GM23338 (cell line): ENCODE results near the gene TRMT11. TPM values are rescaled to one million over a fixed set of nuclear protein-coding genes. Genes with fewer than 3 reads are reported as not detected.

Experiments used
- ATAC-seq: fragments of 200-7000 bp; cut with Tn5 transposase; 3 replicates; pipeline ENCODE4 v1.9.1; 2020
- DNase-seq: peaks from one replicate; pipeline ENCODE4 v3.0.0-alpha.2; 2015; ENCODE audit warnings: low spot score
- H2AFZ ChIP-seq: fragments of 200-600 bp; sonication (generic); 2 replicates; pipeline ENCODE4 v1.8.0; 2016; ENCODE audit warnings: antibody characterized with exemption, mild to moderate bottlenecking, moderate library complexity
- H3F3A ChIP-seq: fragments of 200-600 bp; sonication (generic); replicated peaks from 2 replicates; pipeline ENCODE4 v1.8.0; 2017; ENCODE audit warnings: antibody characterized with exemption, mixed run types, low read depth
- H3K27ac ChIP-seq: fragments of 200-600 bp; sonication (generic); 2 replicates; pipeline ENCODE4 v1.6.1; 2016; ENCODE audit warnings: low read depth
- H3K27me3 ChIP-seq: fragments of 200-600 bp; sonication (generic); 2 replicates; pipeline ENCODE4 v1.8.0; 2016; ENCODE audit warnings: mild to moderate bottlenecking, mixed run types, moderate library complexity; ENCODE audit not compliant: insufficient read depth
- H3K36me3 ChIP-seq: fragments of 200-600 bp; sonication (generic); 2 replicates; pipeline ENCODE4 v1.8.0; 2016; ENCODE audit warnings: mild to moderate bottlenecking; ENCODE audit not compliant: insufficient read depth
- H3K4me1 ChIP-seq: fragments of 200-600 bp; sonication (generic); 2 replicates; pipeline ENCODE4 v1.8.0; 2016; ENCODE audit warnings: mild to moderate bottlenecking, moderate library complexity; ENCODE audit not compliant: insufficient read depth
- H3K4me2 ChIP-seq: fragments of 200-600 bp; sonication (generic); 2 replicates; pipeline ENCODE4 v1.7.1; 2017; ENCODE audit warnings: mixed run types
- H3K4me3 ChIP-seq: fragments of 200-600 bp; sonication (generic); 2 replicates; pipeline ENCODE4 v1.6.1; 2016; ENCODE audit warnings: mixed run types
- H3K79me2 ChIP-seq: fragments of 200-600 bp; sonication (generic); replicated peaks from 2 replicates; pipeline ENCODE4 v1.8.0; 2017; ENCODE audit warnings: mild to moderate bottlenecking; ENCODE audit not compliant: insufficient read depth
- H3K9me2 ChIP-seq: fragments of 200-600 bp; sonication (generic); 2 replicates; pipeline ENCODE4 v1.8.0; 2017; ENCODE audit not compliant: insufficient read depth
- H4K20me1 ChIP-seq: fragments of 200-600 bp; sonication (generic); replicated peaks from 2 replicates; pipeline ENCODE4 v1.8.0; 2017; ENCODE audit warnings: mild to moderate bottlenecking; ENCODE audit not compliant: insufficient read depth
- H3K27ac Mint-ChIP-seq: 2 replicates; pipeline ENCODE4 v1.8.0; 2020; ENCODE audit warnings: inconsistent platforms, mild to moderate bottlenecking, moderate library complexity, mixed read lengths
- H3K27me3 Mint-ChIP-seq: 3 replicates; pipeline ENCODE4 v1.8.0; 2022; ENCODE audit warnings: low read depth, mild to moderate bottlenecking, moderate library complexity, mixed read lengths, inconsistent platforms; ENCODE audit not compliant: insufficient read depth, poor library complexity
- H3K36me3 Mint-ChIP-seq: 3 replicates; pipeline ENCODE4 v1.8.0; 2021; ENCODE audit warnings: low read depth, mild to moderate bottlenecking, inconsistent platforms, moderate library complexity, mixed read lengths
- H3K4me1 Mint-ChIP-seq: 3 replicates; pipeline ENCODE4 v1.8.0; 2020; ENCODE audit warnings: mild to moderate bottlenecking, inconsistent platforms, mixed read lengths
- H3K4me3 Mint-ChIP-seq: 3 replicates; pipeline ENCODE4 v1.8.0; 2021; ENCODE audit warnings: moderate library complexity, mild to moderate bottlenecking, inconsistent platforms, mixed read lengths
- H3K9me3 Mint-ChIP-seq: 3 replicates; pipeline ENCODE4 v1.8.0; 2020; ENCODE audit warnings: moderate library complexity, mild to moderate bottlenecking, inconsistent platforms, mixed read lengths
- CREB1 ChIP-seq: fragments of 250-450 bp; sonication (Bioruptor Pico); IDR thresholded peaks from 2 replicates; pipeline ENCODE4 v1.5.0; 2020; ENCODE audit warnings: low read depth, mild to moderate bottlenecking, moderate library complexity
- EZH2 ChIP-seq: fragments of 200-600 bp; sonication (generic); IDR thresholded peaks from one replicate; pipeline ENCODE4 v1.8.0; 2017; ENCODE audit warnings: antibody characterized with exemption, mild to moderate bottlenecking, low read depth; ENCODE audit not compliant: unreplicated experiment
- EZH2phosphoT487 ChIP-seq: fragments of 200-600 bp; sonication (generic); IDR thresholded peaks from one replicate; pipeline ENCODE4 v1.8.1; 2018; ENCODE audit warnings: antibody characterized with exemption; ENCODE audit not compliant: unreplicated experiment
- JUNB ChIP-seq: IDR thresholded peaks from one replicate; pipeline ENCODE4 v1.6.1; 2016; ENCODE audit warnings: antibody characterized with exemption; ENCODE audit not compliant: unreplicated experiment
- NANOG ChIP-seq: IDR thresholded peaks from 2 replicates; pipeline ENCODE4 v1.6.1; 2016; ENCODE audit warnings: antibody characterized with exemption, borderline replicate concordance
- POLR2AphosphoS5 ChIP-seq: IDR thresholded peaks from 2 replicates; pipeline ENCODE4 v1.6.1; 2016; ENCODE audit warnings: antibody characterized with exemption, low read depth
- STAT1 ChIP-seq: IDR thresholded peaks from one replicate; pipeline ENCODE4 v1.6.1; 2016; ENCODE audit warnings: antibody characterized with exemption; ENCODE audit not compliant: unreplicated experiment
- ZNF114 ChIP-seq: fragments of 250-450 bp; sonication (Bioruptor Pico); IDR thresholded peaks from 2 replicates; pipeline ENCODE4 v1.5.0; 2020; ENCODE audit warnings: mild to moderate bottlenecking, moderate library complexity
- ZNF331 ChIP-seq: fragments of 250-450 bp; sonication (Bioruptor Pico); IDR thresholded peaks from 2 replicates; pipeline ENCODE4 v1.5.0; 2020; ENCODE audit warnings: low read depth, mild to moderate bottlenecking, moderate library complexity
- polyA plus RNA-seq: library from polyadenylated mRNA; unstranded; fragments of >200 nt; fragmentation: Nextera tagmentation; extraction: Ambion mirVana; gene quantifications from 2 replicates; pipeline ENCODE4 v1.2.1, GENCODE V29; 2016
- total RNA-seq: library from RNA; depleted of rRNA; stranded (reverse); fragments of >200 nt; shearing (Covaris generic); gene quantifications from 2 replicates; pipeline ENCODE4 v1.2.3, GENCODE V29; 2014
- TF ChIP-seq, protein P1 (sequence below), 2 experiments: fragments of 200-600 bp in 1 of 2; sonication (generic) in 1 of 2; conservative IDR thresholded peaks; 2 replicates each; pipeline versions ENCODE4 v1.5.1 to v1.6.1; 2016 to 2017; ENCODE audit warnings: antibody characterized with exemption in 2 of 2, low read depth in 2 of 2, mild to moderate bottlenecking in 2 of 2, moderate library complexity in 1 of 2
- TF ChIP-seq, protein P2 (sequence below): IDR thresholded peaks from one replicate; pipeline ENCODE4 v1.6.1; 2018; ENCODE audit warnings: antibody characterized with exemption; ENCODE audit not compliant: unreplicated experiment
- TF ChIP-seq, protein P3 (sequence below): IDR thresholded peaks from 2 replicates; pipeline ENCODE4 v1.6.1; 2016; ENCODE audit warnings: antibody characterized with exemption

TRMT11 gene
- total and polyA plus RNA-seq, 2 experiments from 2014 or later: 49.5 to 50.9 TPM

- peak; percentile 76 for DNase-seq
- H3K9me3 Mint-ChIP-seq: peaks cover 16% of the 10 kb centered on the region
- Histone ChIP-seq H3K36me3 (no peaks in the 10 kb centered on the region), H3K79me2 (no peaks in the 10 kb centered on the region), H2AFZ (peak overlapping the region; percentile 28; the same call in 1 of the 2 replicates), H3K9me2 (no peaks in the 10 kb centered on the region), H4K20me1 (no peaks in the 10 kb centered on the region), H3K27ac (no peak overlapping the region), H3K4me1 (peaks cover 13% of the 10 kb centered on the region), H3K27me3 (no peaks in the 10 kb centered on the region), H3F3A (no peaks in the 10 kb centered on the region), H3K4me3 (no peak overlapping the region), H3K4me2 (no peak overlapping the region)
- H3K27ac Mint-ChIP-seq: no peak overlapping the region
- H3K27me3 Mint-ChIP-seq: peaks cover 3% of the 10 kb centered on the region
- H3K4me3 Mint-ChIP-seq: no peak overlapping the region
- H3K4me1 Mint-ChIP-seq: peaks cover 9% of the 10 kb centered on the region
- TF ChIP-seq, protein P1, sequence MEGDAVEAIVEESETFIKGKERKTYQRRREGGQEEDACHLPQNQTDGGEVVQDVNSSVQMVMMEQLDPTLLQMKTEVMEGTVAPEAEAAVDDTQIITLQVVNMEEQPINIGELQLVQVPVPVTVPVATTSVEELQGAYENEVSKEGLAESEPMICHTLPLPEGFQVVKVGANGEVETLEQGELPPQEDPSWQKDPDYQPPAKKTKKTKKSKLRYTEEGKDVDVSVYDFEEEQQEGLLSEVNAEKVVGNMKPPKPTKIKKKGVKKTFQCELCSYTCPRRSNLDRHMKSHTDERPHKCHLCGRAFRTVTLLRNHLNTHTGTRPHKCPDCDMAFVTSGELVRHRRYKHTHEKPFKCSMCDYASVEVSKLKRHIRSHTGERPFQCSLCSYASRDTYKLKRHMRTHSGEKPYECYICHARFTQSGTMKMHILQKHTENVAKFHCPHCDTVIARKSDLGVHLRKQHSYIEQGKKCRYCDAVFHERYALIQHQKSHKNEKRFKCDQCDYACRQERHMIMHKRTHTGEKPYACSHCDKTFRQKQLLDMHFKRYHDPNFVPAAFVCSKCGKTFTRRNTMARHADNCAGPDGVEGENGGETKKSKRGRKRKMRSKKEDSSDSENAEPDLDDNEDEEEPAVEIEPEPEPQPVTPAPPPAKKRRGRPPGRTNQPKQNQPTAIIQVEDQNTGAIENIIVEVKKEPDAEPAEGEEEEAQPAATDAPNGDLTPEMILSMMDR (conservative IDR thresholded peaks at IDR 0.05; ENCODE audit: low read depth in 2 of 2): peak; percentile 46 to 86
- TF ChIP-seq EZH2phosphoT487: no peak
- peak; percentile 49 for ATAC-seq
- peaks cover 5% of the 10 kb centered on the region; the same call in 2 of the 3 replicates for H3K36me3 Mint-ChIP-seq
These were observed 32.9 kb upstream of the TRMT11 start for GRCh38 chr6:125953502-125953875.

DNA sequence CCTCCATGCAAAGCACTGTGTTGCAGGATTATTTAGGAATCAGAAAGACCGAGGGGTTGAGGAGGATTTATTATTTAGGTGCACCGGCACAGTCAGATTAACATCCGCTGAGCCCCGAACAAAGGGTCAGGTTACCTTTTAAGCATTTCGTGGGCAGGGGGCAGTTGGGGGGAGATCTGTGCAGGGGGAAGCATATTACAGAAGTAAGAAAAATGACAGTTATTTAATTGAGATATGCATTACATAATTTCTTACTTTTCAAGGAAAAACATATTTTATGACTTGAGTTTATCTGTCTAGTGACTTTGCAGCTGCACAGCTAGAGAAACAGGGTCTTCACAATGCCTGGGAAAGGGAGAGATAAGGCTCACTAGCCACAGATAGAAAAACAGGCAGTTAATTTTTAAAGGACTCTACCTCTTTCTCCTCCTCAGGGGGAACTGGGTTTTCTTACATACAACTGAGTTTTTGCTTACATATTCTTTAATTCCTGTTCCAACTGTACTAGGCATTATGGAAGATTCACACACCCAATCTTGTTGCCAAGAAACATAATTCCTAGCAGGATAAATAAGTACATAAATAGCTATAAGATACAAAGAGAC lies 31.5 kb upstream of the TRMT11 start:
- no peaks in the 10 kb centered on the region for H4K20me1 ChIP-seq
- H3K9me2 ChIP-seq: no peaks in the 10 kb centered on the region
- Mint-ChIP-seq H3K27ac (no peak overlapping the region), H3K9me3 (peaks cover 16% of the 10 kb centered on the region), H3K4me1 (peaks cover 9% of the 10 kb centered on the region), H3K36me3 (peaks cover 5% of the 10 kb centered on the region; the same call in 2 of the 3 replicates), H3K27me3 (peaks cover 3% of the 10 kb centered on the region), H3K4me3 (no peak overlapping the region)
- no peak overlapping the region for H3K4me3 ChIP-seq
- ATAC-seq (no peak), DNase-seq (no peak)
- H3K4me2 ChIP-seq: no peak overlapping the region
- no peaks in the 10 kb centered on the region for H3K27me3 ChIP-seq
- H3K4me1 ChIP-seq: peaks cover 13% of the 10 kb centered on the region
- H2AFZ ChIP-seq: peak overlapping the region; percentile 32
- no peaks in the 10 kb centered on the region for H3K79me2 ChIP-seq
- H3K27ac ChIP-seq: no peak overlapping the region
- H3F3A ChIP-seq: no peaks in the 10 kb centered on the region
- H3K36me3 ChIP-seq: no peaks in the 10 kb centered on the region
- TF ChIP-seq CREB1 (no peak), POLR2AphosphoS5 (no peak), STAT1 (no peak), EZH2 (no peak), EZH2phosphoT487 (no peak), NANOG (no peak), JUNB (no peak), ZNF331 (CRISPR knock-in tag) (no peak), ZNF114 (CRISPR knock-in tag) (no peak)
- TF ChIP-seq, protein P2, sequence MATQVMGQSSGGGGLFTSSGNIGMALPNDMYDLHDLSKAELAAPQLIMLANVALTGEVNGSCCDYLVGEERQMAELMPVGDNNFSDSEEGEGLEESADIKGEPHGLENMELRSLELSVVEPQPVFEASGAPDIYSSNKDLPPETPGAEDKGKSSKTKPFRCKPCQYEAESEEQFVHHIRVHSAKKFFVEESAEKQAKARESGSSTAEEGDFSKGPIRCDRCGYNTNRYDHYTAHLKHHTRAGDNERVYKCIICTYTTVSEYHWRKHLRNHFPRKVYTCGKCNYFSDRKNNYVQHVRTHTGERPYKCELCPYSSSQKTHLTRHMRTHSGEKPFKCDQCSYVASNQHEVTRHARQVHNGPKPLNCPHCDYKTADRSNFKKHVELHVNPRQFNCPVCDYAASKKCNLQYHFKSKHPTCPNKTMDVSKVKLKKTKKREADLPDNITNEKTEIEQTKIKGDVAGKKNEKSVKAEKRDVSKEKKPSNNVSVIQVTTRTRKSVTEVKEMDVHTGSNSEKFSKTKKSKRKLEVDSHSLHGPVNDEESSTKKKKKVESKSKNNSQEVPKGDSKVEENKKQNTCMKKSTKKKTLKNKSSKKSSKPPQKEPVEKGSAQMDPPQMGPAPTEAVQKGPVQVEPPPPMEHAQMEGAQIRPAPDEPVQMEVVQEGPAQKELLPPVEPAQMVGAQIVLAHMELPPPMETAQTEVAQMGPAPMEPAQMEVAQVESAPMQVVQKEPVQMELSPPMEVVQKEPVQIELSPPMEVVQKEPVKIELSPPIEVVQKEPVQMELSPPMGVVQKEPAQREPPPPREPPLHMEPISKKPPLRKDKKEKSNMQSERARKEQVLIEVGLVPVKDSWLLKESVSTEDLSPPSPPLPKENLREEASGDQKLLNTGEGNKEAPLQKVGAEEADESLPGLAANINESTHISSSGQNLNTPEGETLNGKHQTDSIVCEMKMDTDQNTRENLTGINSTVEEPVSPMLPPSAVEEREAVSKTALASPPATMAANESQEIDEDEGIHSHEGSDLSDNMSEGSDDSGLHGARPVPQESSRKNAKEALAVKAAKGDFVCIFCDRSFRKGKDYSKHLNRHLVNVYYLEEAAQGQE: no peak
- TF ChIP-seq, protein P1 (conservative IDR thresholded peaks at IDR 0.05; ENCODE audit: low read depth in 2 of 2): no peak
- TF ChIP-seq, protein P3, sequence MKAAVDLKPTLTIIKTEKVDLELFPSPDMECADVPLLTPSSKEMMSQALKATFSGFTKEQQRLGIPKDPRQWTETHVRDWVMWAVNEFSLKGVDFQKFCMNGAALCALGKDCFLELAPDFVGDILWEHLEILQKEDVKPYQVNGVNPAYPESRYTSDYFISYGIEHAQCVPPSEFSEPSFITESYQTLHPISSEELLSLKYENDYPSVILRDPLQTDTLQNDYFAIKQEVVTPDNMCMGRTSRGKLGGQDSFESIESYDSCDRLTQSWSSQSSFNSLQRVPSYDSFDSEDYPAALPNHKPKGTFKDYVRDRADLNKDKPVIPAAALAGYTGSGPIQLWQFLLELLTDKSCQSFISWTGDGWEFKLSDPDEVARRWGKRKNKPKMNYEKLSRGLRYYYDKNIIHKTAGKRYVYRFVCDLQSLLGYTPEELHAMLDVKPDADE: no peak
